ENCODE results near the gene C8G. TPM values are rescaled to one million over a fixed set of nuclear protein-coding genes. Genes with fewer than 3 reads are reported as not detected.

Gene C8G
- total RNA-seq, 2 experiments from 2014 or later: 1.4 to 1.5 TPM

- ATAC-seq (no peak), DNase-seq (no peak)
- Mint-ChIP-seq H3K27me3 (ENCODE audit: low read depth) (no peaks in the 10 kb centered on the region), H3K4me3 (peak overlapping the region; percentile 65), H3K36me3 (ENCODE audit: low read depth) (peaks cover 18% of the 10 kb centered on the region), H3K4me1 (ENCODE audit: low read depth) (peaks cover 21% of the 10 kb centered on the region), H3K9me3 (ENCODE audit: insufficient read depth) (no peaks in the 10 kb centered on the region), H3K27ac (peak overlapping the region; percentile 91)
- CTCF ChIA-PET: interaction anchor here (1.5 to 5.5 kb wide), 2 partner anchors 90 to 103 kb away, joined by 5 to 146 read pairs; partner anchors contain the start of gene AJM1
- POLR2A ChIA-PET: no interaction called here
Observed at GRCh38 chr9:136945333-136946227, 537 bp downstream of the C8G start.

DNA sequence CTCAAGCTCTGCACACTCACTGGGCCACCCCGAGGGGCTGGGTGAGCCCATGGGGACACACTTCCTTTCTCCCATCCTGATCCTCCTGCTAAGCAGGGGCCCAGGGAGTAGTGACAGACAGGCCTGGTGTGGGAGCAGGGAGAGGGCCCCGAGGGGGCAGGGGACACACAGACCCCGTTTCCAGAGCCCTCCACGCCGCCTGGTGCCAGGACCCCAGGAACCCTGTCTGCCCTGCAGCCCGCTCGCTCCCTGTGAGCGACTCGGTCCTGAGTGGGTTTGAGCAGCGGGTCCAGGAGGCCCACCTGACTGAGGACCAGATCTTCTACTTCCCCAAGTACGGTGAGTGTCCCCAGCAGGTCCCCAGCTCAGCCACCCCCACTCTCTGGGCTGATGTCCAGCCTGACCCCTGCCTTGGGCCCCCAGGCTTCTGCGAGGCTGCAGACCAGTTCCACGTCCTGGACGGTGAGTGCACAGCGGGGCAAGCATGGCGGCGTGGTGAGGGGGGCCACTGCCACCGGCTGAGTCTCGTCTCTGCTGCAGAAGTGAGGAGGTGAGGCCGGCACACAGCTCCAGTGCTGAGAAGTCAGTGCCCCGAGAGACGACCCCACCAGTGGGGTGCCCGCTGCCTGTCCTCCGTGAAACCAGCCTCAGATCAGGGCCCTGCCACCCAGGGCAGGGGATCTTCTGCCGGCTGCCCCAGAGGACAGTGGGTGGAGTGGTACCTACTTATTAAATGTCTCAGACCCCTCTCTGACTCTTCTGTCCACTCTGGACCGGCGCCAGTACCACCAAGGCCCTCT, 1.4 kb downstream of the C8G start:
- Mint-ChIP-seq H3K27me3 (ENCODE audit: low read depth) (no peaks in the 10 kb centered on the region), H3K36me3 (ENCODE audit: low read depth) (peaks cover 10% of the 10 kb centered on the region), H3K9me3 (ENCODE audit: insufficient read depth) (no peaks in the 10 kb centered on the region), H3K4me3 (no peak overlapping the region), H3K4me1 (ENCODE audit: low read depth) (peaks cover 23% of the 10 kb centered on the region), H3K27ac (no peak overlapping the region)
- ChIA-PET POLR2A (no interaction called here), CTCF (interaction anchor here (2.6 to 5.5 kb wide), 2 partner anchors 89 to 139 kb away, joined by 9 to 146 read pairs; partner anchors contain the start of gene RABL6)
- no peak for ATAC-seq
- DNase-seq: no peak

DNA sequence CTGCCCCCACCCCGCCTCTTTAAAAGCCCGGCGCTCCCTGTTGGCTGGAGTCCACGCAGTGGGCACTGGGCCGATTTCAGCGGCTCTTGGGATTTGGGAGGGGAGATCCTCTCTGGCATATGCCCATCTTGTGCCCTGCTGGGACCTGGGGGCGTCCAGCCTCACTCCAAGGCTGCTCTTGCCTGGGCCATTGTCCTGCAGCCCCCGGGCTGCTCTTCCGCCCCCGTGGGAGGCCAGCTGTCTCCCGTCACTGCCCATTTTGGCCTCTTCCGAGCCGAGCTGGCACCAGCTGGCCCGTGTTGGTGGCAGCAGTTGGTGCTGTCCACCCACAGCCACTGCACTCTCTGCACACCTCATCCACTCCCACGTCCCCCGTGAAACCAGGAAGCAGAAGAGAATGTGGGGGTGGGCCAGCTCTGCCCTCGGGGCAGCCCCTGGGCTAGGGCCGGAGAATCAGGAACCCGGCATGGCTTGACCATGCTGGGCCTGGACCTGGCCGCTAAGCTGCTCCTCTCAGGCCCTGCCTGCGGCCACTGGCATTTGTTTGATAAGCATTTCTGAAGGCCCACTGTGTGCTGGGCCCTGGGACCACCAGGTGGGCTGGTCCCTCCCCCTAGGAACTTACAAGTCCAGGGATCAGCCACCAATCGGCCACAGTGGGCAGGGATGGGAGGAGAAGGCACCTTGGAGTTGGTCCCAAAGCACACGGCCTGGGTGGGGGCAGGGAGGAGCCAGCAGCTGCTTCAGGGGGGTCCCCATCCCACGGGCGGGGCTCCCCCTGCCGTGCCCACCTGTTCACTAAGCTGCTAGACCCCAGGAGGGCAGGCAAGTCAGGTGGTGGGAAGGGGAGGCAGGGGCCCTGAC, 2.2 kb downstream of the C8G start:
- POLR2A ChIA-PET: interaction anchor here (2.6 kb wide), 1 partner anchor 88 kb away, joined by 11 read pairs; no protein-coding TSS in a partner anchor
- CTCF ChIA-PET: interaction anchor here (0.8 to 5.5 kb wide), 18 partner anchors 18 to 209 kb away, joined by 3 to 146 read pairs (median 6); partner anchors contain the start of genes ABCA2, AJM1, CLIC3 and FUT7
- no peaks in the 10 kb centered on the region for H3K9me3 Mint-ChIP-seq (ENCODE audit: insufficient read depth)

GRCh38 chr9:136947955-136948510, 3.0 kb downstream of the C8G start:
- DNase-seq (peak; percentile 41), ATAC-seq (no peak)
- Mint-ChIP-seq H3K4me1 (ENCODE audit: low read depth) (peaks cover 21% of the 10 kb centered on the region), H3K36me3 (ENCODE audit: low read depth) (no peaks in the 10 kb centered on the region), H3K27me3 (ENCODE audit: low read depth) (no peaks in the 10 kb centered on the region), H3K4me3 (peak overlapping the region; percentile 84), H3K9me3 (ENCODE audit: insufficient read depth) (no peaks in the 10 kb centered on the region), H3K27ac (peak overlapping the region; percentile 43)
- POLR2A ChIA-PET: interaction anchor here (0.6 to 2.6 kb wide), 2 partner anchors 87 to 317 kb away, joined by 3 to 11 read pairs; no protein-coding TSS in a partner anchor
- CTCF ChIA-PET: interaction anchor here (0.8 to 5.5 kb wide), 23 partner anchors 12 to 209 kb away, joined by 3 to 146 read pairs (median 5); partner anchors contain the start of genes ABCA2, AJM1, CLIC3 and FUT7

More for the DNA sequence above, 2.2 kb downstream of the C8G start:
- no peak for DNase-seq
- H3K4me3 Mint-ChIP-seq: no peak overlapping the region
- peaks cover 5% of the 10 kb centered on the region for H3K36me3 Mint-ChIP-seq (ENCODE audit: low read depth)
- H3K27me3 Mint-ChIP-seq (ENCODE audit: low read depth): no peaks in the 10 kb centered on the region
- no peak for ATAC-seq
- H3K27ac Mint-ChIP-seq: peak overlapping the region; percentile 34
- peaks cover 21% of the 10 kb centered on the region for H3K4me1 Mint-ChIP-seq (ENCODE audit: low read depth)

GRCh38 chr9:136949239-136949816, 4.3 kb downstream of the C8G start:
- no peaks in the 10 kb centered on the region for H3K9me3 Mint-ChIP-seq (ENCODE audit: insufficient read depth)
- H3K4me1 Mint-ChIP-seq (ENCODE audit: low read depth): peaks cover 21% of the 10 kb centered on the region
- no peak for ATAC-seq
- no peaks in the 10 kb centered on the region for H3K36me3 Mint-ChIP-seq (ENCODE audit: low read depth)
- POLR2A ChIA-PET: interaction anchor here (1.0 to 2.6 kb wide), 2 partner anchors 77 to 85 kb away, joined by 4 to 11 read pairs; no protein-coding TSS in a partner anchor
- CTCF ChIA-PET: interaction anchor here (1.1 to 5.5 kb wide), 4 partner anchors 79 to 161 kb away, joined by 3 to 146 read pairs (median 22); partner anchors contain the start of gene ABCA2
- no peak for DNase-seq
- peak overlapping the region; percentile 88 for H3K27ac Mint-ChIP-seq
- H3K27me3 Mint-ChIP-seq (ENCODE audit: low read depth): no peaks in the 10 kb centered on the region
- H3K4me3 Mint-ChIP-seq: peak overlapping the region; percentile 84

- ChIA-PET POLR2A (interaction anchor here (1.0 to 2.6 kb wide), 2 partner anchors 76 to 85 kb away, joined by 4 to 11 read pairs; no protein-coding TSS in a partner anchor), CTCF (interaction anchor here (1.1 to 5.5 kb wide), 6 partner anchors 79 to 162 kb away, joined by 3 to 146 read pairs (median 4); partner anchors contain the start of genes ABCA2 and AJM1)
- no peaks in the 10 kb centered on the region for H3K27me3 Mint-ChIP-seq (ENCODE audit: low read depth)
- peaks cover 17% of the 10 kb centered on the region for H3K4me1 Mint-ChIP-seq (ENCODE audit: low read depth)
- H3K4me3 Mint-ChIP-seq: peak overlapping the region; percentile 84
- no peaks in the 10 kb centered on the region for H3K36me3 Mint-ChIP-seq (ENCODE audit: low read depth)
- DNase-seq (peak; percentile 98), ATAC-seq (peak; percentile 97)
- H3K9me3 Mint-ChIP-seq (ENCODE audit: insufficient read depth): no peaks in the 10 kb centered on the region
- peak overlapping the region; percentile 90 for H3K27ac Mint-ChIP-seq
Observed at GRCh38 chr9:136949817-136950655, 5.0 kb downstream of the C8G start.

GRCh38 chr9:136950656-136951276, 5.7 kb downstream of the C8G start:
- DNase-seq (no peak), ATAC-seq (no peak)
- Mint-ChIP-seq H3K9me3 (ENCODE audit: insufficient read depth) (no peaks in the 10 kb centered on the region), H3K27me3 (ENCODE audit: low read depth) (no peaks in the 10 kb centered on the region), H3K36me3 (ENCODE audit: low read depth) (no peaks in the 10 kb centered on the region), H3K4me3 (peak overlapping the region; percentile 75), H3K27ac (peak overlapping the region; percentile 90), H3K4me1 (ENCODE audit: low read depth) (peaks cover 12% of the 10 kb centered on the region)
- ChIA-PET POLR2A (interaction anchor here (1.0 kb wide), 1 partner anchor 69 kb away, joined by 3 read pairs; no protein-coding TSS in a partner anchor), CTCF (interaction anchor here (0.7 to 4.9 kb wide), 7 partner anchors 78 to 163 kb away, joined by 3 to 41 read pairs (median 3); partner anchors contain the start of genes ABCA2, AJM1 and NPDC1)

DNA sequence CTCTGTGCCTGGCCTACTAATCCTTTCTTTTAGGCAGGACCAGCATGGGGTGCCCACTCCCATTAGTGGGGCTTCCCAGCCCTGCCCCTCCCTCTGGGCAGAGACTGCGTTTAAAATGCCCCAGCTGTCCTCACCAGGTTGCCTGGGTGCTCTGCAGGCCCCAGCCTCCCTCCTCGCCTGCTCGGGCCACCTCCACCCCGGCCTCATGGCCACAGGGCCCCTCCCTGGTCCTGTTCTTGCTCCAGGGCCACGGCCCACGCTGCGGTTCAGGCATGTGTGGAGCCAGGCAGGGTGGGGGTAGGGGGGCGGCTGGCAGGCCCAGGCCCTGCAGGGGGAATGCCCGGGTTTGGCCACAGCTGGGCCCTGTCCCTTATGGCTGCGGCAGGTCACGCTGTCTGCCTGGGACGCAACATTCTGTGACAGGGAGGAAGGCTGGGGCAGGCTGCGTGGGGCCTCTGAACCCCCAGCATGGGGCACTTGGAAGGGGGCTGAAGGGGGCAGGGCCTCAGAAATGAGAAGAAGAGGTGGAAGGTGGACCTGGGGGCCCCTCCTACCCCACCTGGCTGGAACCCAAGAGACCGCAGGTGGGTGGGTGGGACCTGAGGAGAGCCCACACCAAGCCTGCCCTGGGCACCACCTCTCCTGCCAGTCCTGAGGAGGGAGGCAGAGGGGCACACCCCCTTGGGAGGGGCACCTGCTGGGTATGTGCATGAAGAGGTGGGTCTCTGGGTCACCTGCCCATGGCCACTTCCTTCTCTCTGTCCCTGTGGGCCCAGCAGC, 6.7 kb downstream of the C8G start, which contains the start of gene LCN12:
Gene LCN12 (plus strand): TSS at position 733 of the 780 bp plus-strand sequence. CDS start 55 bp downstream, outside the sequence.
- Mint-ChIP-seq H3K27ac (no peak within 1 kb of the TSS), H3K9me3 (ENCODE audit: insufficient read depth) (no peaks in the 10 kb centered on the region), H3K36me3 (ENCODE audit: low read depth) (no peaks in the 10 kb centered on the region), H3K27me3 (ENCODE audit: low read depth) (no peaks in the 10 kb centered on the region), H3K4me1 (ENCODE audit: low read depth) (peaks cover 12% of the 10 kb centered on the region), H3K4me3 (no peak within 1 kb of the TSS)
- ChIA-PET CTCF (interaction anchor here (1.1 to 4.9 kb wide), 4 partner anchors 77 to 110 kb away, joined by 3 to 41 read pairs (median 4); partner anchors contain the start of genes ABCA2 and AJM1), POLR2A (interaction anchor here (1.0 kb wide), 1 partner anchor 70 kb away, joined by 3 read pairs; no protein-coding TSS in a partner anchor)
- DNase-seq: no peak
- ATAC-seq: no peak
